DMS114 treated with DMSO at 0.1 percent for 48 hours (cell line): ENCODE measurements around the gene PARL.
"Not testable (repeated sequence)": the region's sequence is repeated elsewhere in the genome, so short reads cannot be mapped to it uniquely, and the experiment has no call there.

Experiments
- DNase-seq: peaks from one replicate; lab custom pipeline; 2025; ENCODE audit not compliant: unreplicated experiment; lab: John Stamatoyannopoulos, UW

PARL gene

DNA sequence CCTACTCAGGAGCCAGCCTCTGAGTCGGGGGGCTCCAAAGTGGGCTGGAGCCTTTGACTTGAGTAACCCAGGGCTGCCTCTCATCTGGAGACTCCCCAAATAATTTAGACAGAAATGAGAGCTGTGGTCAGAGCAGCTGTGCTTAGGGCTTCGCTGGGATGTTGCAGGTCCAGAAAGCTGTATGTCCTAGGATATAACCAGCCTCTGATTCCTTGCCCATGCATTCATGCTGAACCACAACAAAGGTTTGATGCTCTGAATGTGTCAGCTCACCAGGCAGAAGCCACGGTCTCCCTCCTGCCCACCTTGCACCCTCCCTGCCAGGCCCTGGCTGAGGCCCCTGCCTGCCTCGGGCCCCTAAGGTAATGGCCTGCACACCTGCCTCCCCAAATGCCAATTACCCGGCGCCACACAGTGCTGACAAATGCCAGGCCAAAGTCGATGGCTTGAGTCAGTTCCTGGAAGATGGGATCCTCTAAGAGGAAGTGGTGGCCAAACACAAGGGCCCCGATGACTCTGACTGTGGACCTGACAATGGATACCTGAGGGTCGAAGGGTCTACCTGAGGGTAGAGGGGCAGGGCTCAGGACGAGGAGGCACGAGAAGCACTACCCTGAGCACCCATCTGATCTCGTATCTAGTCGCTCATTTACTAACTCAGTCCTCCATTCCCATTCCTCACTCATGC, 21.7 kb upstream of the PARL start:
- DNase-seq, result no peak

DNA sequence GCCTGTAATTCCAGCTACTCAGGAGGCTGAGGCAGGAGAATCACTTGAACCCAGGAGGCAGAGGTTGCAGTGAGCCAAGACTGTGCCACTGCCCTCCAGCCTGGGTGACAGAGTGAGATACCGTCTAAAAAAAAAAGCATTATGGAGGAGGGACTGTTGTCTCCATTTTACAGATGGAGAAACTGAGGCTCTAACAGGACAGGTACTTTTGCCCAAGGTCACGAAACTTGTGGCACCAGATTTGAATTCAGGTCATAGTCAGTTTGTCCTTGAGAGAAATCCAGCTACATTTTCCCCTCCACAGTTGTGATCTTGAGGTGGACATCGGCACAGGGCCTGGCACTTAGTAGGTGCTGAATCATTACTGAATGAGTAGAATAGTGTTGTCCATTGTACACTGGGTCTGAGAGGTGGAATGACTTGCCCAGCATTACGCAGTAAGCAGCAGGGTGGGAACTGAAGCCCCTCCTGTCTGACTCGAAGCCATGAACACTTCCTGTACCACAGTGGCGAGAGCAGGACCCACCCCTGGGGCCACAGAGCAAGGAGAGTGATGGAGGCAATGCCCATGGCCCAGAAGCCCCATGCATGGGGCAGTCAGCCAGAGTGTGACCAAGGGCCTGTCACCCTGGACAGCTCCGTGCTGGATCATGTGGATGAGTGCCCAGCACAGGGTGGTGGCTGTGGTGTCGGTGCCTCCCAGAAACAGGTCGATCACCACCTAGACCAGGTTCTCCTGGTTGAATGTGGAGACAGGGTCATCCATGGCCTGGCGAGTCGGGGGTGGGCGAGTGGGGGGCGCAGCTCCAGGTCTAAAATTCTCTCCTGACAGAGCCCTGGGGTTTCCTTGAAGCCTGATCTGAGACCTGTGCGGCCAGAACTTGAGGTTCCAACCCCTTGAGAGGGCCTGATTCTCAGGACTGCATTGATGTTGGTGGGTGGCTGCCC, 20.4 kb upstream of the PARL start:
- no peak for DNase-seq

DNA sequence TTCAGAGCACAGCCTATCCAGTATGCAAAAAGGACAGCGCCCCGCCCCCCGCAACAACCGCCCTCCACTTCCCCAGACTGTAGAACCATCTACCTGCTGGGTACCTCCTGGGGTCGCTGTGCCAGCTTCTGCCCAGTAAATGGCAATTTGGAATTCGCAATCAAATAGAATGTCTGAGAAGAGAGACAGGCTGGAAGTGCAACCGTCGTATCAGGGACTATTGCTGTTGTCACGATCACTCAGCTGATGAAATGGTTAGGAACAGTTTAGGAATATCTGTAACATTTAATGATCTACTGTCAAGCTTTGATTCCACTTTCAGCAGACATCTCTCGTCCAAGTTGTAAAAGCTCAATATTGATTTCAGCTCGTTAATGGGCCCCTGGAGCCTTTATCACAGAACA, 13.3 kb upstream of the PARL start:
- no peak for DNase-seq

DNA sequence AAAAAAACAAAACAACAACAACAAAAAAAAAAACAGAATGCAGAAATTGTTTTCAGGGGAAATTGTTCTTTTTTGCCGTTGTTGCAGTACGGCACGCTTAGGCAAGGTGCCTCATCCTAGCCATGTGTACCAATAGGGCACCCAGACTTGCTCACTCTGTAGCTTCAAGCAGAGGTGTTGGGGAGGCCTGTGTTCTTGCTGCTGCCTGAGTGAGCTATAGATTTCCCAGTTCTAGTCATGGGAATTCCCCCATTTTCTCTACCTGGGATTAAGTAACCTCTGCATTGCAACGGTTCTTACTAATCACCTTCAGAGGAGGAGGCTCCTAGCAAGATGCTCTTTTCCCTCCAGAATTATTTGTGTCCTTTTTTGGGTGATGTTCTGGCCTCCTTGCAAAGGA, 12.9 kb upstream of the PARL start:
- no peak for DNase-seq

DNA sequence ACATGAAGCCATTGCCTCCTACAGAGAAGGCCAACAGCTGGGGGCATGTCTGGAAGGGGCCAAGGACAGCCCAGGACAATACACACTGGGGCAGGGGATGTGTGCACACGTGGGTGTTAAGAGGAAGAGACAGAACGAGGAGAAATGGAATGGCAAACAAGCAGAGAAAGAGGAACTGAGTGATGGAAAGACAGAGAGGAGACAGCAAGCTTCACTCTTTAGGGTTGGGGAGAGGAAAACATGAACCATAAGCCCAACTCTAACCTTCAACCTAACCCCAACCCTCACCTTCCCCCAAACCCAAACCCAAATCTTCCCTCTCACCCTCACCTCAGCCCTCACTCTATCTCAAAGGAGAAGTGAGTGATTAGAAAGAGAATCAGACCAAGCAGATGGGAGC, 11.9 kb upstream of the PARL start:
- no peak for DNase-seq

DNA sequence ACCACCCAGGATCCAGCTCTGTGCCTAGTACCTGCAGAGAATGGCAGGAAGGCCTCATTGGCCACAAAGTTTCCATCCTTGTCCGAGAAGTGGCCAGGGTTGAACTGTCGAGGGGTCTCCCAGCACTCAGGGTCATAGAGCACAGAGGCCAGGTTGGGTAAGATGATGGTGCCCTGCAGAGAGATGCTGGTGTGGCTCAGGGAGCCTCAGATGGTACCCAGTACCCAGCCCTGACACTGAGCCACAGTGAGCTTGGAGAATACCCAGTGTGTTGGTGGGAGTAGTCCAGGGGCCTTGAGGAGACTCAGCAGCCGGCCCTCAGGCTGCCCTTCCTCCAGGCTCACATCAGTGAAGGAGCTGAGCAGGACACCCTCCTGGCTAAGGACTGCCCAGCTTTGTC, 11.5 kb upstream of the PARL start:
- DNase-seq, result no peak

DNA sequence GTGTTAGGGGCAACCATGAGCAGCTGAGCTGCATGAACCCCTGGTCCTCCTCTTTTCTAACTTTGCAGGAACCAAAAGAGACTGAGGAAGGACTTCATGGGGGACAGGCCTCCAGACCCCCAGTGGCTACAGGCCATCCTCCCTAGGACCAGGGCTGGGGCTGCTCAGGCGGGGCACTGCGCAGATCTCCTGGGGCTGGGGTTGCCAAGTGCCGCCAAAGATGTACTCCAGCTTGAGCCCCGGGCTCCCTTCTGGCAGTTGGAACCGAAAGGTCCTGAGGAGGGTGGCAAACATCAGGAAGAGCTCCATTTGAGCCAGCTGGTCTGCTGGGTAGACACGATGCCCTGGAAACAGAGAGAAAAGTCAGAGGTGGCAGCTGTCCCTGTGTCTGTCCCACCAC, 11.1 kb upstream of the PARL start:
- DNase-seq, result no peak

DNA sequence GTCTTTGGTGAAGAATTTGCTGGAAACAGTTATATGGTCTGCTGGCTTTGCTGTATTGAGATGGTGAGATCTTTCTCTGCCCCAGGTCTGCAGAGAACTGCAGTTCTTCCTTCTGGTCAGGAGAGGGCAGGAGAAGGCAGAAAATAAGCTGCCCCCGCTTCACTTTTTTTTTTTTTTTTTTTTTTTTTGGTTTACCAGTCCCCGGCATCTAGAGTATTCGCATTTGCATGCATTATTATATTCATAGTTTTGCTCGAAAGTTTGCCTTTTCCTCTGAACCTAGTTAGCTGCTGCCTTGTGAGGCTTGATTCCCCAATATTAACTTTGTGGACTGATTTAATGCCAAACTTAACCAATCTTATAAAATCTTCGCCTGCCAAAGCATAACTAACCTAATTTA, 10.6 kb upstream of the PARL start:
- DNase-seq, result peak; percentile 60

DNA sequence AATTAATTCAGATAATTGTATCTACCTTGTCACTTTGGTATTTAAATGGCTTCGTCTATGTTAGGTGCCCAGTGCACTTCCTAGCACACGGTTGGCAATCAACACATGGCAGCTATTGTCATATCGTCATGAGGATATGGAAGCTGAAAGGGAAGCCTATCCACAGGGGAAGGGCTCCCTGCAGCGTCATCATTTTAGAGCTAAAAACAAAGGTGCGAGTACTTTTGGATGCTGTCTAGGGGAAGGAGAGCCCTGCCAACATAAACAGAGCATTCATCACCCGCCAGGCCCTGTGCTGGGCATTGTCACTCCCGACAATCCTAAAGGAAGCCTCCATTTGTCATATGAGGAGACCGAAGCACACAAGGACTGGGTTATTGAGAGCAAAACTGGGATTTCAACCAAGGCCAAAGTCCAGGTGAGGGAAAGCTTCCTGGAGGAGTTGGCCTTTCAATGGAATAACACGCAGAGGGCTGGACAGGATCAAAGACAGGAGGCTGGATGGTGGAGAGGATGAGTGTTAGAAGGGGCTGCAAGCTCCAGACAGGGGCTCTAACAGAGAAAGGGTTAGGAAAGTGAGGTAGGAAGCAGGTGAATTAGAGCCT, 8.0 kb upstream of the PARL start:
- DNase-seq, result no peak

DNA sequence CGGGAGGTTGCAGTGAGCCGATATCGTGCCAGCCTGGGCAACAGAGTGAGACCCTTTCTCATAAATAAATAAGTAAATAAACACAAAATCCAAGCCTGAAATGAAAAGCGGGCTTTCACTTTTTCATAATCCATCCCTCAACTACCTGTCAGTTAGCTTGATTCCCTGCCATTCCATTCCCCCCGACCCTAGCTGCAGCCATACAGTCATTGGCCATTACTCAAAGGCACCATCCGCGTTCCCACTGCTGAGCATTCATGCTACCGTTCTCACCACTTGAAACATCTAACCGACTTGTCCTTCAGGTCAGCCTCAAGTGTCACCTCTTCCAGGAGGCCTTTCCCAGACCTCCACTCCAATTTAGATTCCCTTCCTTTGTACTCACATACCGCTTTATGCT, 1.1 kb upstream of the PARL start:
- no peak for DNase-seq

DNA sequence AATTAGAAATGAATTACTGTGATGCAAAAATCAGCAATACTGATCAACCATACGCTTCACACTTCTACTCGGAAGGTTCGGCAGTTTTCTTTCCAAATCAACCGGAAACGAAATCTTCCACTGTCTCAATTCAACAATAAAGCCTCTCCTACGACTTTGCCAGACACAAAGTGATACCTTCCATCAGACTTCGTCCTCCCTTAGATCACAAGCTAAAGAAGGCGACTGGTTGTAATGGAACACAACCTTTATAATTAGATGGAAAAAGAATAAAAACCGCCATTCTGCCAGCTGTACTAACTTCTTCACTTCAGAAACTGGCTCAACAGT, 618 bp downstream of the PARL start:
- DNase-seq, result no peak

DNA sequence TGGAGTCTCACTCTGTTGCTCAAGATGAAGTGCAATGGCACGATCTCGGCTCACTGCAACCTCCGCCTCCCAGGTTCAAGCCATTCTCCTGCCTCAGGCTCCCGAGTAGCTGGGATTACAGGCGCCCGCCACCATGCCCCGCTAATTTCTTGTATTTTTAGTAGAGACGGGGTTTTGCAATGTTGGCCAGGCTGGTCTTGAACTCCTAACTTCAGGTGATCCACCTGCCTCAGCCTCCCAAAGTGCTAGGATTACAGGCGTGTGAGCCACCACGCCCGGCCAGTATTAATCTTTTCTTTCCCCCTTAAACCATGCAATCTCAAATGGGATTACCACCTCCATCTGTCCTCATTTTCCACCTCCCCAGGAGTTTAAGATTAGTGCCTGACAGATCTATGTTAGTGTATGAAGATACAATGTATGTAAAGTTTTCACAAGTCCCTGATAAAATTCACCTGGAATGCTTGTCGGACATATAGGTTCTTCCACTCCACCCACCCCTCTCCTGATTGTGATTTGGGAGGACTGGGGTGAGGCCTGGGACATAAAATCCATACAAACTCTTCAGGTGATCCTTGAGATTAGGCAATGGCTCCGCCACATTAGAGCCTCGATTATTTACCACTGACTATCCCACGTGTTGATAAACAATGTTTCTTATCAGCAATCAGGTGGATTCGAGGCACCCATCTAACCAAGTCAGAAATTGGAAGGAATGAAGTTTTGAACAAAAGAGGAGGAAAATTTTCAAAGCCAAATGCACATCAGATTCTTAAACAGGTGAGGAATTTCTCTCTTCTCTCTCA, 1.2 kb downstream of the PARL start:
- DNase-seq, result no peak

DNA sequence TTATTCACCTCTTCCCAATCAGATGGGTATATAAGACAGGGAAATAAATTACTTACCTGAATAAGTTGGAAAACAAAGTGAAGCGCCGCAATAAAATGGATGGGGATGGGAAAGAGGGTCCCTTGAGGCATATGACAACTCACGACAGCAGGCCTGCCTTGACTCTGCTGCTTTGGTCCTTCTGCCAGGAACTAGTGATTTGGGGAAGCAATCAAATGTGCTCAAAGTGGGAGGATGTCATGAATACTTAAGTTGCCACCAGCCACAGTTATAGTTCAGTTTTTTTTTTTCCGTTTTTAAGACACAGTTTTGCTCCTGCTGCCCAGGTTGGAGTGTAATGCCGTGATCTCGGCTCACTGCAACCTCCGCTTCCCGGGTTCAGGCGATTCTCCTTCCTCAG, 4.6 kb downstream of the PARL start:
- DNase-seq, result no peak

DNA sequence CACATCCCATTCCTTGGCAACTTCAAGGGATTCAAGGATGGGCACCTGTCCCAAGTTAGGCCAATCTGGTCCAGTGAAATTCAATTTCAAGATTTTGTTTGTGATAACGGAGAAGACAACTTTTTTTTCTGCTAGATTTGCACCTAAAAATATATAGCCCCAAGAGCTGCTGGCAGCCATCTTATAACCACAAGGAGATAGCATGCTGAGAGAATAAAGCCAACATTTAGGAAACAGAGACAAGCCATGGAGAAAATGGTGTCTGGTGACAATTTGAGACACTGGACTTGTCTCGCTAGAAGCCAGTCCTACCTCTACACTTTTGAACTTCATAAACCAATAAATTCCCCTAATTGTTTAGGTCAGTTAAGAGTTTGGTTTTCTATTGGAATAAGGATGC, 5.4 kb downstream of the PARL start:
- no peak for DNase-seq

DNA sequence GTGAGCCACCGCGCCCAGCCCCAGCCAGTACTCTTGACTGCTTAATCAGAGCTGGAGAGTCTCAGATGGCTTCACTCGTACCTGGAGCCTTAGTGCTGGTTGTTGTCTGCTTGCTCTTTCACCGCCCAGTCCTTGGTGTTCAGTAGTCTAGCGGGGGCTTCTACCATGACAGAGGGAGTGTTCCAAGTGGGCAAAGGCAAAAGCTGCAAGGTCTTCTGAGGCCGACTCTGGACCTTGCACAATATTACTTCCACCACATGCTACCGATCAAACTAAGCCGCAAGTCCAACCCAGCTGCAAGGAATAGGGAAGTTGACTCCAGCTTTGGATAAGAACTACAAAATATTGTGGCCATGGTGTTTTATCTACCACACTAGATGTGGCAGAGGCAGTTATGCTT, 6.6 kb downstream of the PARL start:
- no peak for DNase-seq

DNA sequence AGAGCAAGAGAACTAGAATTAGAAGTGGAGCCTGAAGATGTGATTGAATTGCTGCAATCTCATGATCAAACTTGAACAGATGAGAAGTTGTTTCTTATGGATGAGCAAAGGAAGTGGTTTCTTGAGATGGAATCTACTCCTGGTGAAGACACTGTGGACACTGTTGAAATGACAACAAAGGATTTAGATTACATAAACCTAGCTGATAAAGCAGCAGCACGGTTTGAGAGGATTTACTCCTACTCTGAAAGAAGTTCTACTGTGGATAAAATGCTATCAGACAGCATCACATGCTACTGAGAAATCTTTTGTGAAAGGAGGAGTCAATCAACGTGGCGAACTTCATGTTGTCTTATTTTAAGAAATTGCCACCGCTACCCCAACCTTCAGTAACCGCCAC, 7.5 kb downstream of the PARL start:
- DNase-seq, result not testable (repeated sequence)

DNA sequence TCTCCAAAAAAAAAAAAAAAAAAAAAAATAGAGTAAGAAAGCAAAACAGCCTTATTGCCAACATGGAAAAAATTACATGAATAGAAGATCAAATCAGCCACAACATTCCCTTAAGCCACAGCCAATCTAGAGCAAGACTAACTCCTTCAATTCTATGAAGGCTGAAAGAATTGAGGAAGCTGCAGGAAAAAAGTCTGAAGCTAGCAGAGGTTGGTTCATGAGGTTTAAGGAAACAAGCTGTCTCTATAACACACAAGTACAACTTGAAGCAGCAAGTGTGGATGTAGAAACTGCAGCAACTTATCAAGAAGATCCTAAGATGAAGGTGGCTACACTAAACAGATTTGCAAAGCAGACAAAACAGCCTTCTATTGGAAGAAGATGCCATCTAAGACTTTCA, 9.3 kb downstream of the PARL start:
- no peak for DNase-seq

DNA sequence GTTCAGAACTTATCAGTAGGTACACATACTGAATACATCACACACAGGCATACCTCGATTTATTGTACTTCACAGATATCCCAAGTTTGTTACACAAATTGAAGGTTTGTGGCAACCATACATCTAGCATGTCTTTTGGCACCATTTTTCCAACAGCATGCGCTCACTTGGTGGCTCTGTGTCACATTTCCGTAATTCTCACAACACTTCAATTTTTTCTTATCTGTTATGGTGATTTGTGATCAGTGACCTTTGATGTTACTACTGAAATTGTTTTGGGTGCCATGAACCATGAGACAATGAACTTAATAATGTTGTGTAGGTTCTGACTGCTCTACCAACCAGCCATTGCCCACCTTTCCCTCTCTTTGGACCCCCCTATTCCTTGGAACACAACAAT, 10.8 kb downstream of the PARL start:
- no peak for DNase-seq

DNA sequence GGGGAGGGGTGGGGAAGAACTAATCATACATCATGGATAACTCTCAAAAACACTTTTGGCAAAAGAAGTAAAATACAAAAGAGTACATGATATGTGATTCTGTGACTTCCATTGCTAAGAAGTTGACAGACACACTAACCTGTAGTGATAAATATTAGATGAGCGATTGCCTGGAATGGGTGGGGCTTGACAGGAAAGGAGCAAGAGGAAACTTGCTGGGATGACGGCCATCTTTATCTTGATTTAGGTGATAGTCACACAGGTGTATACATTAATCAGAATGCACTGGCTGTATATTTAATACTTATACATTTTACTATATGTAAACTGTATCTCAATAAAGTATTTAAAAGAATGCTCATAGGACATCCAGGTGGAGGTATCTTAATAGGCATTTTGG, 13.1 kb downstream of the PARL start:
- no peak for DNase-seq

DNA sequence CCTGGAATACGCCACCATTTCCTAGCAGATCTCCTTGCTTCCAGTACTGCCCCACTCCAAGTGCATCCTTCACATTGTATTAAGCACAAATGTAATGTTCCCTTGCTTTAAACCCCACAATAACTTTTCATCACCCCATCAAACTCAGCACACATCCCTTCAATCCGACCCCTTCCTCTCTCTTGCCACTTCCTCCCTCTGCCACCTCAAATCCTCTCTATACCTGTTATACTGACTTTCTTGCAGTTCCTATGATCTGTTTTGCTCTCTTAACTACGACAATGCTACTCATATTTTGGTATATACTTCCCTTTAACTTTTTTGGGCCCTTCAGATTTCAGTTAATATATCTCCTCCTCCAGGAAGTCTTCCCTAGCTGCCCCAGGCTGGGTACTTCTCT, 14.1 kb downstream of the PARL start:
- DNase-seq, result no peak

DNA sequence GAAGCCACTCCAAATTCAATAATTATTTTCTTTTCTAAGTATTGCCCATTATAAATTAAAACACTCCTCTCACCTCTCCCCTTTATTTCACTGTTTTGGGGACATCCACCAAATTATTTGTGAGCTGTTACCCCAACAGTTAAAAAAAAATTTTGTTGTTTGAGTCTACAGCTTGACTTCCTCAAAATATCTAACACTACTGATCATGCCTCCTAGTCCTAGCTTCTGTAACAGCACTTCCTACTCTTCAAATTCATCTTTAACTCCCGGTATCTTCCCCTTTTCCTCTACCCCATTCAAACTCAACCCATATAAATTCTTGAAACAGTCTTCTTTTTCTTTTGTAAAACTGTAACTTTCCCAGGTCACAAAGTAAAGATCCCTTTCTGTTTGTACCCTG, 15.9 kb downstream of the PARL start:
- no peak for DNase-seq

DNA sequence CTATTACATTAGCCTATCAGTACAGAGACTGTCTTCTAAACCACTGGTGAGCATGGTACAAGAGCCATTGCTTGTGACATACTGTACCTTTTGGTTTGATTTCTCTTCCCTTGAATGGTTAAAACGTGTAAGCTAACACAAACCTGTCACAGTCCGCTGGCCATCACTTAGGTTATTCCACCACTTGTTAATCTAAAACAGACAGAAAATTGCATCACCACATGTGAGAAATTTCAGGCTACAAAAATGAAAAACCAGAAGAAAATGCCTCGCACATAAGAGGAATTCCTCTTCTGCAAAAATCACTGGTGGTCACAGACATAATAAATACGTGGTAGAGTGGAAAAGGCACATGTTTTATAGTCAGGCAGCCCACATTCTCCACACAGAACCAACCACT, 22.1 kb downstream of the PARL start:
- DNase-seq, result no peak
